Measurements from ENCODE around the gene PARD3B. TPM values are rescaled to one million over a fixed set of nuclear protein-coding genes. Genes with fewer than 3 reads are reported as not detected.

Gene PARD3B
- total and polyA plus RNA-seq, 10 of the 15 experiments (the other 5 are each of a cell fraction or from before 2014, with no cell fraction given): 0.01 to 0.54 (median 0.07) TPM; not detected in 7

DNA sequence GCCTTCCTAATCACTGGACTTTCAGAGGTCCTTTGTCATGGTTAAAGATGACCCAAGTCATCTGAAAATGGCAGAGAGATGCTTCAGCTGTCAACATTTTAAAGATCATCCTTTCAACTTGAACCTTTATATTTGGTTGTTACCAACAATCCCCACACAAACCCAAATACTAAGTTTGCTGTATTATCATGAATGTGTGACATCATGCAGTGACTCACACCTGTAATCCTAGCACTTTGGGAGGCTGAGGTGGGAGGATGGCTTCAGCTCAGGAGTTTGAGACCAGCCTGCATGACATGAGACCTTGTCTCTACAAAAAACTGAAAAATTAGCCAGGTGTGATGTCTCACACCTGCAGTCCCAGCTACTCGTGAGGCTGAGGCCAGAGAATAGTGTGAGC lies 1081.8 kb downstream of the PARD3B start:
- H2AFZ ChIP-seq (ENCODE audit: control insufficient read depth, low read depth, low read length): no peak overlapping the region
- ChIA-PET POLR2A (no interaction called here), CTCF (interaction anchor here (0.7 to 0.9 kb wide), 2 partner anchors 14 to 222 kb away, joined by 3 to 6 read pairs; no protein-coding TSS in a partner anchor), SMC1A (ENCODE audit: uncharacterized antibody, unreplicated experiment) (interaction anchor here (1.5 kb wide), 1 partner anchor 67 kb away, joined by 3 read pairs; no protein-coding TSS in a partner anchor), RAD21 (ENCODE audit: unreplicated experiment) (no interaction called here)
- H3K4me1 ChIP-seq (ENCODE audit: control insufficient read depth, insufficient read depth, low read length): no peaks in the 10 kb centered on the region
- H3K36me3 ChIP-seq (ENCODE audit: control insufficient read depth in 2 of 2, insufficient read depth in 2 of 2, low read length in 1 of 2): no peaks in the 10 kb centered on the region
- H3K4me3 ChIP-seq: no peak overlapping the region
- WGBS (ENCODE audit: insufficient coverage, insufficient replicate concordance, low lambda C conversion rate, missing lambda C conversion rate): 6% methylated on average over 1 of the region's 1 CpG
- H3K79me2 ChIP-seq (ENCODE audit: control insufficient read depth, insufficient read depth, low read length): no peaks in the 10 kb centered on the region
- H3K27me3 ChIP-seq (replicated peaks in 1 of 2; ENCODE audit: control insufficient read depth in 2 of 2, insufficient read depth in 2 of 2, low read length in 1 of 2): peaks cover 0 to 5% of the 10 kb centered on the region in 2 experiments; a peak in 3 of 4 replicates
- no TSS peak for BruUV-seq (replicated peaks)
- H3K9ac ChIP-seq (ENCODE audit: control insufficient read depth, insufficient read depth, low read length): no peak overlapping the region
- H3K4me2 ChIP-seq (ENCODE audit: control insufficient read depth, insufficient read depth): no peak overlapping the region
- no peak overlapping the region for H3K27ac ChIP-seq (ENCODE audit: control insufficient read depth, insufficient read depth)
- intact Hi-C loops (cut with micrococcal nuclease; ENCODE audit: unreplicated experiment): no loop called here
- ATAC-seq: no peak
- DNase-seq (ENCODE audit: low read depth, low spot score): no peak
- H4K20me1 ChIP-seq (ENCODE audit: control insufficient read depth, insufficient read depth): no peaks in the 10 kb centered on the region
- in situ Hi-C loops (cut with MboI): no loop called here
- H3K9me3 ChIP-seq (replicated peaks; ENCODE audit: control insufficient read depth, insufficient read depth, low read length): no peaks in the 10 kb centered on the region
- FAIRE-seq: no peak
- TF ChIP-seq NFIC (IDR thresholded peaks at IDR 0.05; ENCODE audit: low read depth, low read length) (no peak), SRF (IDR thresholded peaks at IDR 0.05; ENCODE audit: low read depth in 2 of 2, low read length in 2 of 2) (no peak), BRCA1 (IDR thresholded peaks at IDR 0.05; ENCODE audit: low read depth, low read length) (no peak), JUND (IDR thresholded peaks at IDR 0.05; ENCODE audit: low read depth, low read length) (no peak), IKZF2 (IDR thresholded peaks at IDR 0.05) (no peak), FOXM1 (IDR thresholded peaks at IDR 0.05; ENCODE audit: low read depth, low read length) (no peak), ZSCAN29 (IDR thresholded peaks at IDR 0.05) (no peak), ZNF207 (IDR thresholded peaks at IDR 0.05; ENCODE audit: borderline replicate concordance) (no peak), HDAC6 (IDR thresholded peaks at IDR 0.05; ENCODE audit: unreplicated experiment) (no peak), SUPT20H (IDR thresholded peaks at IDR 0.05; ENCODE audit: borderline replicate concordance, control insufficient read depth, low read depth, low read length) (no peak), RB1 (IDR thresholded peaks at IDR 0.05; ENCODE audit: borderline replicate concordance) (no peak), FOS (IDR thresholded peaks at IDR 0.05; ENCODE audit: borderline replicate concordance, extremely low read depth, insufficient read length) (no peak), POLR2AphosphoS5 (IDR thresholded peaks at IDR 0.05; ENCODE audit: low read length) (no peak), DPF2 (IDR thresholded peaks at IDR 0.05) (no peak), MXI1 (IDR thresholded peaks at IDR 0.05; ENCODE audit: low read depth, low read length) (no peak)
- TF ChIP-seq, protein P1, sequence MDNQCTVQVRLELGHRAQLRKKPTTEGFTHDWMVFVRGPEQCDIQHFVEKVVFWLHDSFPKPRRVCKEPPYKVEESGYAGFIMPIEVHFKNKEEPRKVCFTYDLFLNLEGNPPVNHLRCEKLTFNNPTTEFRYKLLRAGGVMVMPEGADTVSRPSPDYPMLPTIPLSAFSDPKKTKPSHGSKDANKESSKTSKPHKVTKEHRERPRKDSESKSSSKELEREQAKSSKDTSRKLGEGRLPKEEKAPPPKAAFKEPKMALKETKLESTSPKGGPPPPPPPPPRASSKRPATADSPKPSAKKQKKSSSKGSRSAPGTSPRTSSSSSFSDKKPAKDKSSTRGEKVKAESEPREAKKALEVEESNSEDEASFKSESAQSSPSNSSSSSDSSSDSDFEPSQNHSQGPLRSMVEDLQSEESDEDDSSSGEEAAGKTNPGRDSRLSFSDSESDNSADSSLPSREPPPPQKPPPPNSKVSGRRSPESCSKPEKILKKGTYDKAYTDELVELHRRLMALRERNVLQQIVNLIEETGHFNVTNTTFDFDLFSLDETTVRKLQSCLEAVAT (IDR thresholded peaks at IDR 0.05): no peak
- TF ChIP-seq, protein P2, sequence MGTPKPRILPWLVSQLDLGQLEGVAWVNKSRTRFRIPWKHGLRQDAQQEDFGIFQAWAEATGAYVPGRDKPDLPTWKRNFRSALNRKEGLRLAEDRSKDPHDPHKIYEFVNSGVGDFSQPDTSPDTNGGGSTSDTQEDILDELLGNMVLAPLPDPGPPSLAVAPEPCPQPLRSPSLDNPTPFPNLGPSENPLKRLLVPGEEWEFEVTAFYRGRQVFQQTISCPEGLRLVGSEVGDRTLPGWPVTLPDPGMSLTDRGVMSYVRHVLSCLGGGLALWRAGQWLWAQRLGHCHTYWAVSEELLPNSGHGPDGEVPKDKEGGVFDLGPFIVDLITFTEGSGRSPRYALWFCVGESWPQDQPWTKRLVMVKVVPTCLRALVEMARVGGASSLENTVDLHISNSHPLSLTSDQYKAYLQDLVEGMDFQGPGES (IDR thresholded peaks at IDR 0.05): no peak
- TF ChIP-seq, protein P3, sequence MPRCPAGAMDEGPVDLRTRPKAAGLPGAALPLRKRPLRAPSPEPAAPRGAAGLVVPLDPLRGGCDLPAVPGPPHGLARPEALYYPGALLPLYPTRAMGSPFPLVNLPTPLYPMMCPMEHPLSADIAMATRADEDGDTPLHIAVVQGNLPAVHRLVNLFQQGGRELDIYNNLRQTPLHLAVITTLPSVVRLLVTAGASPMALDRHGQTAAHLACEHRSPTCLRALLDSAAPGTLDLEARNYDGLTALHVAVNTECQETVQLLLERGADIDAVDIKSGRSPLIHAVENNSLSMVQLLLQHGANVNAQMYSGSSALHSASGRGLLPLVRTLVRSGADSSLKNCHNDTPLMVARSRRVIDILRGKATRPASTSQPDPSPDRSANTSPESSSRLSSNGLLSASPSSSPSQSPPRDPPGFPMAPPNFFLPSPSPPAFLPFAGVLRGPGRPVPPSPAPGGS (IDR thresholded peaks at IDR 0.05; ENCODE audit: borderline replicate concordance, insufficient read depth, low read depth, low read length, poor library complexity, severe bottlenecking): no peak
- TF ChIP-seq, protein P4, sequence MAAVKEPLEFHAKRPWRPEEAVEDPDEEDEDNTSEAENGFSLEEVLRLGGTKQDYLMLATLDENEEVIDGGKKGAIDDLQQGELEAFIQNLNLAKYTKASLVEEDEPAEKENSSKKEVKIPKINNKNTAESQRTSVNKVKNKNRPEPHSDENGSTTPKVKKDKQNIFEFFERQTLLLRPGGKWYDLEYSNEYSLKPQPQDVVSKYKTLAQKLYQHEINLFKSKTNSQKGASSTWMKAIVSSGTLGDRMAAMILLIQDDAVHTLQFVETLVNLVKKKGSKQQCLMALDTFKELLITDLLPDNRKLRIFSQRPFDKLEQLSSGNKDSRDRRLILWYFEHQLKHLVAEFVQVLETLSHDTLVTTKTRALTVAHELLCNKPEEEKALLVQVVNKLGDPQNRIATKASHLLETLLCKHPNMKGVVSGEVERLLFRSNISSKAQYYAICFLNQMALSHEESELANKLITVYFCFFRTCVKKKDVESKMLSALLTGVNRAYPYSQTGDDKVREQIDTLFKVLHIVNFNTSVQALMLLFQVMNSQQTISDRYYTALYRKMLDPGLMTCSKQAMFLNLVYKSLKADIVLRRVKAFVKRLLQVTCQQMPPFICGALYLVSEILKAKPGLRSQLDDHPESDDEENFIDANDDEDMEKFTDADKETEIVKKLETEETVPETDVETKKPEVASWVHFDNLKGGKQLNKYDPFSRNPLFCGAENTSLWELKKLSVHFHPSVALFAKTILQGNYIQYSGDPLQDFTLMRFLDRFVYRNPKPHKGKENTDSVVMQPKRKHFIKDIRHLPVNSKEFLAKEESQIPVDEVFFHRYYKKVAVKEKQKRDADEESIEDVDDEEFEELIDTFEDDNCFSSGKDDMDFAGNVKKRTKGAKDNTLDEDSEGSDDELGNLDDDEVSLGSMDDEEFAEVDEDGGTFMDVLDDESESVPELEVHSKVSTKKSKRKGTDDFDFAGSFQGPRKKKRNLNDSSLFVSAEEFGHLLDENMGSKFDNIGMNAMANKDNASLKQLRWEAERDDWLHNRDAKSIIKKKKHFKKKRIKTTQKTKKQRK (IDR thresholded peaks at IDR 0.05; ENCODE audit: low read depth, low read length): no peak
